Smooth muscle cell of the brain vasculature (primary cell): Measurements from ENCODE around the gene LEFTY2.
"Not testable (repeated sequence)": the region's sequence is repeated elsewhere in the genome, so short reads cannot be mapped to it uniquely, and the experiment has no call there.

Experiments
- DNase-seq: peaks from one replicate; pipeline ENCODE4 v3.0.0-alpha.2; 2012; ENCODE audit warnings: low read depth, low spot score

LEFTY2 gene

DNA sequence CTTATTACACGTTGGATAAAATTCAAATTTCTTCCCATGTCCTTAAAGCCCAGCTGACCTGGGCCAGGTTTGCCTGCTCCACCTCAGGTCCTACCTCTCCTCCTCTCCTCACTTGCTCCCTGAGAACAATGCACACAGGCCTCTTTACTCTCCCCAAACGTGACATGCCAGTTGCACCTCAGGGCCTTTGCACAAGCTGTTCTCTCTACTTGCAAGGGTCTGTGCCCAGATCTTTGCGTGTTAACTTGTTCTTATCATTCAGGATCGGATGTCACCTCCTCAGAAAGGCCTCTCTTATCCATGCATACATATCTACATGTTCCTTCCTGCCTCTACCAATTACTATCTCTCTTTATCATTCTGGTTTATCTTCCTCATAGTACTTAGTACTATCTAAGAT is 37.4 kb downstream of the LEFTY2 start:
- DNase-seq, result no peak

DNA sequence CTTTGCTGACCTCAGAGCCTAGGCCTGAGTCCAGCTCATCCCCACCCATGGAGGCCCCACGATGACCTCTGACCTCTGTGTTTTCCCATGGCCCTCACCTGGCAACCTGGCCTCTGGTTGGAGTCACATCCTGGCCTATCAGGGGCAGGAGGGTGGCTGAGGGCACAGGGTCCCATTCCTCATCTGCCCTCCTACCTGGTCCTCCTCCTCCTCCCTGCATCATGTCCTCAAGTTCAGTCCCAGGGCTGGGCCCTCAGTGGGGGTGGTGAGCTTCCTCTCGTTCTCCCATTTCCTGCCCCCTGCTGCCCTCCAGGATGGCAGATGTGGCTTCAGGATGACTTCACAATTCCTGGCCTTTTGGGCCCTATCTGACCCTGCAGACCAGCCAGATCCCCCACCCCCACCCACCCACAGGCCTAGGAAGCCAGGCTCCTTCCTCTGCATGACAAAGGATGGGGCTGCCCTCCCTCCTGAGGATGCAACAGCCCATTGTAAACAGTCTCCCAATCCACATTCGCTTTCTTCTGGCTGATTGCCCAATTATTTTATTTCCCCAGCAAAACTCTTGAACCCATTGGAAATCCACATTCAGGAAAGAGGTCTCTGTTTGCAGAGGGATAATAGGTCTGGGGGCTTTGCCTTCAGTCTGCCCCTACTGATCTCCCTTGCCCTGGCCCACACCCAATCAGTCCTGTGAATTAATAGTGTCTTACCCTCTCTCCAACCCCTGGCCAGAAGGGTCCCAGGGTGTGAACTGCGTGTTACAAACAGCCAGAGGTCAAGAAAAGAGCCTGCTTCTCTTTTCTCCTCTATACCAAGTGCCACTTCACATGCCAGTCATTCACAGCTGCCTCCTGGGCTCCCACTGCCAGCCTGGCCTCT is 41.7 kb downstream of the LEFTY2 start:
- DNase-seq, result no peak

- no peak for DNase-seq
Measured at GRCh38 chr1:225897595-225898514, 43.2 kb downstream of the LEFTY2 start.

- no peak for DNase-seq
Measured at GRCh38 chr1:225896937-225897549, 44.0 kb downstream of the LEFTY2 start.

DNA sequence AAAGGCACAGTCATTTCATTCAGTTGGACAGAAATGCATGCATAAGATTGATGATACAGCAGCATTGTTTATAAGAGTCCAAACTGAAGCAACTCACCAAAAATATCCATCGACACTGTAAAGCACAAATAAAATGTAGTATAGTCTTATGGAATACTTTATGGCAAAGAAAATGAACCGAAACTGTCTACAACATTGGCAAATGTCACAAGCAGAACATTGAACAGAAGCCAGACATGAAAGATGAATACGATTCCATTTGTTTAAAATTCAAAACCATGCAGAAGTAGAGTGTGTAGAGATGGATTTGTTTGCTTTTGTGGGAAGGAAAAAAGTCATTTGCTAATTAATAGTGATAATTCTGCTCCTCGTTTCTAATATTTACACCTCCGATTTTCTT is 44.5 kb downstream of the LEFTY2 start:
- DNase-seq, result no peak

- DNase-seq, result no peak
Measured at GRCh38 chr1:225892307-225892706, 48.7 kb downstream of the LEFTY2 start.

- DNase-seq, result no peak
Measured at GRCh38 chr1:225891229-225891972, 49.6 kb downstream of the LEFTY2 start.

DNA sequence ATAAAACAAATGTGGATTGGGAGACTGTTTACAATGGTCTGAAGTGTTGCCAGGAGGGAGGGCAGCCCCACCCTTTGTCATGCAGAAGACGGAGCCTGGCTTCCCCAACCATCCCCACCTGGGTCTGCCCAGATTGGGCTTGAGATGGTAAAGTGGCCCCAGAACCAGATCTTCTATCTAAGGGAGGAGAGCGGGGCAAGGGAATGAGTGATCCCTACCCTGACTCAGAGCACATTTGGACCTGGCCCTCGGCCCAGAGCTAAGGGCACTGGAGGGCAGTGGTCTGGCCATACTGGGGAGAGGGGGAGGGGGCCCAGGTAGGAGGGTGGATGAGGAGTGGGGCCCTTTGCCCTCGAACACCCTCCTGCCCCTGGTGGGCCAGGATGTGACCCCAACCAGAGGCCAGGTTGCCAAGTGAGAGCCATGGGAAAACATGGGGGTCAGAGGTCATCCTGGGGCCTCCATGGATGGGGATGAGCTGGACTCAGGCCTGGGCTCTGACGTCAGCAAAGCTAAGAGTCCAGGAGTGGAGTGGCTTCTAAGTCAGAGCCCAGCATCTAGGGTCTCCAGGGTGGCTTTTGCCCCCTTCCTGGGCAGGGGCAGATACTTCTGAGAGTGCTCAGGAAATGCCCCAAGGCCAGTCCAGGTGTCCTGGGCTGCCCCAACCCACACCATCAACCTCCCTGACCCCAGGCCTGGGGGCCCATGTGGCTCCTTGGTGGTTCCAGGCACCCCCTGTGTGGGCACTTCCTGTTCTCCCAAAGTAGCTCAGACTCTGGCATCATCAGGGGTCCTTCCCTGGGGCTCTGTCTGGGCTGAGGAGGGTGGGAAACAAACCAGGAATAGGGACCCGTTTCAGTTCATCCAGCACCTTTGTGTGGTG is 50.4 kb downstream of the LEFTY2 start:
- no peak for DNase-seq

DNA sequence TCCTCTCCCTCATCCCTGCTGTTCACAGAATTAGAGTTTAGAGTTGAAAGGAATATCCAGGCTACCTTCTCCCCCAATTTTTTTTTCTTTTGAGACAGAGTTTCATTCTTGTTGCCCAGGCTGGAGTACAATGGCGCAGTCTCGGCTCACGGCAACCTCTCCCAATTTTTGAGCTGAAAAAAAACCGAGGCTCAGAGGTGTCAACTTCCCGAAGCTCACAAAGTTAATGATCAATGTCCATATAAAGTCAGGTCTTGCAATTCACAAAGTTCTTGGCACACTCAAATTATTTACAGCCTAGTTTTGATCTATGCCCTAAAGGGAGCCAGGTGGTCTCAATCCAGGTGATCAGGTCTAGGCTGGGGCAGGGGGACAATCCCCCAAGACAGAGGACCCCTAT is 51.3 kb downstream of the LEFTY2 start:
- DNase-seq, result no peak

DNA sequence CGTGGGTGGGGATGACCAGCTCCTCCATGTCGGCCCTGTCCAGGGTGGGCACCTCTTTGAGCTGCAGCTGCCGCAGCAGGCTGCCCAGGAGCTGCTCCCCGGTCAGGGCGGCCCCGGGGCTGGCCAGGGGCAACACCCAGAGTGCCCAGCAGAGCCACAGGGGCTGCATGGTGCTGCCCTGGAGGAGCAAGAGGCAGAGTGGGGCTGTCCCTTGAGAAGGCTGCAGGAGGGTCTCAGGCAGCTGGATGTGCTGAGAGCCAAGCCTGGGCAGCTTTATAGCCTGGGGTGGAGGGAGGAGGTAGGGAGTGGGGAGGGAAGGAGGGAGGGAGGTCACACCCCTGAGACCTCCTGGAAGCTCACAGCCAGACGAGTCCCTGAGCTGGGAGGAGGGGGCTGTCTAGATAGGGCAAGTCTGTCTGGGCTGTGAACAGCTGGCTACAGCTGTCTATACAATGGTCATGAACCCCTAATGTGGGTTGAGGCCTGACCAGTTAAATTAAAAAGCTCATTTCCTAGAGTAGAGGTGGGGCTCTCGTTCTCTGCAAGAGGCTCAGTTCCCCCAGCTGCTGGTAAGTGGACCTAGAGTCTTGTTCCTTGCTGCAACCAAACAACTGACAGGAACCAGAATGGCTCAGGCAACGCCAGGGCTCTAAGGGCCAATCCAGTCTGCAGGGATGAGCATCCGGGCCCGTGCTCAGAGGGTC is 52.0 kb downstream of the LEFTY2 start, which contains the start of gene LEFTY1:
Gene LEFTY1, minus strand, starts transcription at position 249 of the 704 bp plus-strand sequence. Its CDS starts 80 bp downstream, at position 169.
- no peak for DNase-seq

DNA sequence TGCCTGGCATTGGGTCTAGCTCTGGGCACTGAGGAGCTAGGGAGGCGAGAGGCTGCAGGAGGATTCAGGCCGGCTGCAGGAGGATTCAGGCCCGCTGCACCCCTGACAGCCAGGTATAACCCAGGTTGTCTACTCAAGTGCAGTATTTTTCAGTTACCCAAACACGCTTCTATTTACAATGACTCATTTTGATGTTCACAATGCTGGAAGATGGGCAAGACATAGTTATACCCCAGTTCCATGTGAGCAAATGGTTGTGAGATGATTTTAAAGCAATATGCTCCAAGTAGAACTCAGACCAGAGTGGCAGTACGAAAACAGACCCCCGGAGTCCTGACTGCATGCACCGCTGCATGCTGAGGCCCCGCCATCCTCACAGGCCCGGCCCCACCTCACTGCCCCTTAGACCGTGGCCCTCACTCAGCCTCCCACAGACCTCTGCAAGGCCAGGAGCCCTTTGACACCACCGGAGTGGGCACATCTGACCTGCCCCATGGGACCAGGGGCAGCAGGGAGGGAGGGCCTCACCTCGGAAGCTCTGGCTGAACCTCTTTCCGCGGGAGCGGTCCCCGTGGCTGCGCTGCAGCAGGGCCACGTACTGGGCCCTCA is 52.6 kb downstream of the LEFTY2 start:
- DNase-seq, result no peak

DNA sequence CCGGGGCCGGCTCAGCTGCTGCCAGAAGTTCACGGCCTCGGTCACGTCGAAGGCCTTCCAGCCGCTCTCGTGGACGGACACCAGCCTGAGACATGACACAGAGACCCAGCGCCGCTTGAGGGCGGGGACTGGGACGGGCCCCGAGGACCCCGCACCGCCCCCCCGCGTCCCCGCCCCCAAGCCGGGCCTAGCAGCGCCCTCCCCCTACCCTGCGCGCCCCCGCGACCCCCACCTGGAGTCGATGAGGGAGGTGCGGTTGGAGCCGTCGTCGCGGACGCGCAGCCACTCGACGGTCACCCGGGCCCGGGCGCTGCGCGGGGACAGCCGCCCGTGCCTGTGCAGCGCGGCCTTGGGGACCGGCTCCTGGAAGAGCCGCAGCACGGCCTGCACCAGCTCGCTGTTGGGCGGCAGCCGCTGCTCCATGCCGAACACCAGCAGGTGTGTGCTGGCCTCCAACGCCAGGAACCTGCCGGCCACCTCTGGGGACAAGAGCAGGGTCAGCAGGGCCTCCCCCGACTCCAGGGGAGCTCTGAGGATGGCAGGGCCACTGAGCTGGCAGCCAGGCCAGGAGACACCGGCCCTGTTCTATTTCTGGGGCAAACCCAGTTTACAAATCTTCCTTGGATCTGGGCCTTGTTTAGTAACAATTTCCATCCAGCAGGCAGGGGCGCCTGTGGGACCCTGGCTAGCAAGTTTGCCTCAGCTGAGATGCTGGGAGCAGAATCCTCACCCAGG is 53.3 kb downstream of the LEFTY2 start:
- DNase-seq, result not testable (repeated sequence)

DNA sequence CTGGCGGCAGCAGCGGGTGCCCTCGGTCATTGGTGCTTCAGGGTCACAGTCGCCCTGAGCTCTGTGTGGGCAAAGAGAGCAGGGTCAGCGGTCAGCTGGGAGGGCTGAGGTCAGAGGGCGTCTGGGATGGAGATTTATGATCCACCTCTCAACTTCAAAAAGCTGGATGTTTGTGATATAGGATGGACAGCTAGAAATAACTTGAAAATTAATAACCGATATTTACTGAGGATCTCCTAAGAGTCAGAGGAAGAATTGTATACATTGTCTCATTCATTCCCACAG is 54.0 kb downstream of the LEFTY2 start:
- DNase-seq, result no peak
